M059J (cell line): ENCODE measurements around the gene EPC1. TPM values are rescaled to one million over a fixed set of nuclear protein-coding genes. Genes with fewer than 3 reads are reported as not detected.
"Not testable (repeated sequence)": the region's sequence is repeated elsewhere in the genome, so short reads cannot be mapped to it uniquely, and the experiment has no call there.

Experiments used
- DNase-seq: peaks from one replicate; pipeline ENCODE4 v3.0.0-alpha.2; 2012; ENCODE audit warnings: low read depth
- total RNA-seq: library from RNA; depleted of rRNA; stranded (reverse); fragments of >200 nt; shearing (Covaris generic); gene quantifications from 2 replicates; pipeline ENCODE4 v1.2.3, GENCODE V29; 2014; rRNA removed

Gene EPC1
- total RNA-seq, 1 experiment from 2014 or later: 8.2 TPM

GRCh38 chr10:32234471-32234870, 112.5 kb downstream of the EPC1 start:
- DNase-seq: no peak

- not testable (repeated sequence) for DNase-seq
Measured at GRCh38 chr10:32233375-32233774, 113.6 kb downstream of the EPC1 start.

GRCh38 chr10:32232378-32232777, 114.6 kb downstream of the EPC1 start:
- DNase-seq: no peak

- not testable (repeated sequence) for DNase-seq
Measured at GRCh38 chr10:32229788-32230187, 117.2 kb downstream of the EPC1 start.

- DNase-seq: no peak
Measured at GRCh38 chr10:32229170-32229569, 117.8 kb downstream of the EPC1 start.

GRCh38 chr10:32227802-32228201, 119.2 kb downstream of the EPC1 start:
- DNase-seq: no peak

GRCh38 chr10:32226624-32227023, 120.3 kb downstream of the EPC1 start:
- no peak for DNase-seq

- DNase-seq: no peak
Measured at GRCh38 chr10:32225976-32226375, 121.0 kb downstream of the EPC1 start.

- peak; percentile 23 for DNase-seq
Measured at GRCh38 chr10:32222376-32222775, 124.6 kb downstream of the EPC1 start.

- DNase-seq: not testable (repeated sequence)
Measured at GRCh38 chr10:32219156-32219555, 127.8 kb downstream of the EPC1 start.

- DNase-seq: peak; percentile 48
Measured at GRCh38 chr10:32218206-32219044, 128.5 kb downstream of the EPC1 start.

Other genes starting within 250 kb of the EPC1 start
- 1.1 and 1.8 TPM in 2 replicates for gene CCDC7, start 99.0 kb upstream of the EPC1 start, total RNA-seq